GM13977 (cell line): Measurements from ENCODE around the gene BRSK2.

Experiments used
- DNase-seq: peaks from one replicate; pipeline ENCODE4 v3.0.0; 2012; ENCODE audit warnings: low spot score
- in situ Hi-C: fragments of 300-500 bp; cut with MboI; formaldehyde crosslinking; loops from one replicate; pipeline ENCODE4 v1.12.0; 2022; ENCODE audit warnings: low sequenced_read_pairs, low pct_unique_long_range_greater_than_20kb, mixed read lengths, inconsistent platforms; ENCODE audit not compliant: unreplicated experiment
- TF ChIP-seq, protein P1 (sequence below): IDR thresholded peaks from 2 replicates; pipeline ENCODE4 v1.5.1; 2012; ENCODE audit warnings: mild to moderate bottlenecking, control low read depth; ENCODE audit not compliant: insufficient read depth; ENCODE audit errors: extremely low read depth, missing control alignments

The BRSK2 gene

DNA sequence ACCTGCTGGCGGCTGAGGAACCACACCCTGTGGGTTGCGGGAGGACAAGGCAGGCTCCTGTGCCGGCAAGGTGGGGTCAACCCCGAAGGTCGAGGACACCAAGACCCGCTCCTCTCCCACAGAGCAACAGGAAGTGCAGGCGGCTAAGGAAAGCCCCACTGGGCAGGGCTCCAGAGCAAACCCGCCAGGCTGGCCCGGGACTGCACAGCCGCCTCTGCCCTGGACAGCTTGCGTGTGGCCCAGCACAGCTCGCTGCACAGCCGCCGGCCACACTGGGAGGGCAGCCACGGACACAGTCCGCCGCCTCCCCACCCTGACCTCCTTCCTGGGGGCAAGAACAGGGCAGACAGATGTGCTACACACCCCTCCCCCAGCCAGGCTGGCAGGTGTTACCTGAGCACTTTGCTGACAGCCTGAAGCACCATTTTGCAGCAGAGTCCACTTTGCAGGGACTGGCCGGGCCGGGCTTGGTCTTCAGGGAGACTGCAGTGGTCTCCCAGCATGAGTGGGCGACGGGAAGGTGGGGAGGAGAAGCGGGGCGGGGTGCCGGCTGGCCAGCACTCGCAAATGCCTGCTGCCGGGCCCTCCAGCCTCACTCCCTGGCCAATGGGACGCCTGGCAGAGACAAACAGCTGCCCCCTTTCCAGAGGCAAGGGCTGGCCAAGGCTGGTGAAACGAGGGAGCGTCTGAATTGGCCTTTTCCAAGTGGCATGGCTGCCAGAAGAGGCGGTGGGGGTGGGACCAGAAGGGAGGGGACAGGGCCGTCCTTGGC is 96.5 kb downstream of the BRSK2 start, which contains the start of gene MOB2:
TSS of gene MOB2 (minus strand) at position 726 of the 772 bp plus-strand sequence. CDS start at position 503, 223 bp downstream.
- in situ Hi-C loops, result no loop called here
- DNase-seq, result peak; percentile 55
- TF ChIP-seq, protein P1, sequence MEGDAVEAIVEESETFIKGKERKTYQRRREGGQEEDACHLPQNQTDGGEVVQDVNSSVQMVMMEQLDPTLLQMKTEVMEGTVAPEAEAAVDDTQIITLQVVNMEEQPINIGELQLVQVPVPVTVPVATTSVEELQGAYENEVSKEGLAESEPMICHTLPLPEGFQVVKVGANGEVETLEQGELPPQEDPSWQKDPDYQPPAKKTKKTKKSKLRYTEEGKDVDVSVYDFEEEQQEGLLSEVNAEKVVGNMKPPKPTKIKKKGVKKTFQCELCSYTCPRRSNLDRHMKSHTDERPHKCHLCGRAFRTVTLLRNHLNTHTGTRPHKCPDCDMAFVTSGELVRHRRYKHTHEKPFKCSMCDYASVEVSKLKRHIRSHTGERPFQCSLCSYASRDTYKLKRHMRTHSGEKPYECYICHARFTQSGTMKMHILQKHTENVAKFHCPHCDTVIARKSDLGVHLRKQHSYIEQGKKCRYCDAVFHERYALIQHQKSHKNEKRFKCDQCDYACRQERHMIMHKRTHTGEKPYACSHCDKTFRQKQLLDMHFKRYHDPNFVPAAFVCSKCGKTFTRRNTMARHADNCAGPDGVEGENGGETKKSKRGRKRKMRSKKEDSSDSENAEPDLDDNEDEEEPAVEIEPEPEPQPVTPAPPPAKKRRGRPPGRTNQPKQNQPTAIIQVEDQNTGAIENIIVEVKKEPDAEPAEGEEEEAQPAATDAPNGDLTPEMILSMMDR, result no peak

DNA sequence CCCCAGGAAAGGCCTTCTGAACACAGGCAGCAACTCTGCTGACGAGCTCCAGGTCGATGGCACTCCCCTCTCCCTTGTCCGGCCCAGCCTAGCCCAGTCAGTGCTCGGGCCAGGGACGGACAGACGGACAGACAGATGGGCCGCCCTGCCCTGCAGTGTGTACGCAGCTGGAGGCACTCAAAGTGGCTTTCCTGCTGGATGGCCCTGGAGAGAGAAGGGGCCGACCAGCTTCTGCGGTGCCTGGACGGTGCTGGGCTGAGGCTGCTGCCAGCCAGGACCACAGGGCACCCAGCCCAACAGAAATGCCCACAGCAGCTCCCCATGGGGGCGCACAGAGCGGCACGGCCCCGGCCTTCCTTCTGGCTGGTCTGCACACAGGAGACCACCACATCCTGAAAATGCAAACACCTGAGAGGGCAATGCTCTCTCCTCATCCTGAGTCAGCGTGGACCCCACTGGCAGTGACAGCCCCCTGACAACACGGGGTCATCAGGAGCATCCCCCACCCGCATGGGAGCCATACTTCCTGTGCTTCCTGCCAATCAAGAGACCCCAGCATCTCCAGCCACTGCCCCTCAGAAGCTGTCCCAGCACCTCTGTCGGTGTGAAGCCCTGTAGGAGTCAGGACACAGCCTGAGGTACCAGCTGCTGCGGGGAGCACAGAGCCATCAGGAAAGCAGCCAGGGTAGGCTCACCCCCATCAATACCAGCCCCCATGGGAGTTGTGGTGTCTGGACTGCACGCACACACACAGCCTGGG is 97.5 kb downstream of the BRSK2 start:
- no peak for DNase-seq
- in situ Hi-C loops, result no loop called here
- TF ChIP-seq, protein P1, result no peak

DNA sequence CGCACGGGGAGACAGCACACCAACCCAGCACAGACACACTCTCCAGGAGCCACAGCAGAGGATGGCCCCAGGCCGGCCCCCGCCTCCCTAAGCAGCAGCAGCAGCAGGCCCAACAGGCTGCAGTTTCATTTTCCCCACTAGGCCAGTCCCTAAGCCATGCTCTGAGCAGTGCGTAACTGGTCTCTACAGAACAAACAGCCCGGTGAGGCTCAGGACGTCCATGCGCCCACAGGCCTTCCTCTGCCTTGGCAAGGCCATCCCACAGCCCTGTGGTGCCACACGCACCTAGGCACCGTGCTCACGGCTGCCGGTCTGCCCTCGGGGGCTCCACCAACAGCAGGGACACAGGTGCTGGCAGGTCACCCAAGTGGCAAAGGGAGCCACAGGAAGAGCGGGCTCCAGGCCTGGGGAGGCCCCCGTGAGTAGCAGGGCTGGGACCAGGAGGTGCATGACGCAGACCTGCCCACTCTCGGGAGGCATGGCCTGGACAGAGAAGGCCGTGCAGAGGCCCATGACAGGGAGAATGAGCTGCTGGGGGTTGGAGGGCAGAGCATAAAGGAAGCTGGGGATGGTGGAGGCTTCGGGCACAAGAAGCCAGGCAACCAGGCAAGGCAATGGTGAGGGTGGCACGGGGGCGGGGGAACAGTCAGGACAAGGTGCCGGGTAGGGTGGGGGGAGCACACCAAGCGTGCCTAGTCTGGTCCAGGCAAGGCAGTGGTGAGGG is 98.3 kb downstream of the BRSK2 start:
- no peak for DNase-seq
- TF ChIP-seq, protein P1, result no peak
- in situ Hi-C loops, result no loop called here

DNA sequence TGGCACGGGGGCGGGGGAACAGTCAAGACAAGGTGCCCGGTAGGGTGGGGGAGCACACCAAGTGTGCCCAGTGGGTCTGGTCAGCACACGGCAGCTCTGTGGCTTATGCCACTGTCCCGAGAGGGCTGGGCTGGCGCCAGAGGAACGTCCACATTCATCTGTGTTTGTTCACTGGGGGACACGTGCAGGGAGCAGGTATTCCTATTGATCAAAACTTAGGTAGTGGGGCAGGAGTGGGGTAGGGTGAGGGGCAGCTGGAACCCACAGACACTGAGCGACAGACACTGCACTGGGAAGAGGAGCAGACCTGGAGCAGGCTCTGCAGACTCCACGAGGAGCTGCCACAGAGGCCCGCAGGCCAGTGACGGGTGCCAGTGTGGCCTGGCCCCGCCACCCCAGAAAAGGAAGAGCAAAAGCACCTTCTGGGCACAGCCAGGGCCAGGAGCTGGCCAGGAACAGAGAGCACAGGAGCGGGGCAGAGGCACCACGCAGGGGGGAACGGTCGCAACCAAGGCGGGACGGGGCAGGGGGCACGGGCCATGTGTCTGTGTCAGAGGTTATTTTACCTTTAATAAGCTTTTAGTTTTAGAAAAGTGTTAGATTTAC is 98.9 kb downstream of the BRSK2 start:
- in situ Hi-C loops, result no loop called here
- DNase-seq, result no peak
- TF ChIP-seq, protein P1, result no peak

DNA sequence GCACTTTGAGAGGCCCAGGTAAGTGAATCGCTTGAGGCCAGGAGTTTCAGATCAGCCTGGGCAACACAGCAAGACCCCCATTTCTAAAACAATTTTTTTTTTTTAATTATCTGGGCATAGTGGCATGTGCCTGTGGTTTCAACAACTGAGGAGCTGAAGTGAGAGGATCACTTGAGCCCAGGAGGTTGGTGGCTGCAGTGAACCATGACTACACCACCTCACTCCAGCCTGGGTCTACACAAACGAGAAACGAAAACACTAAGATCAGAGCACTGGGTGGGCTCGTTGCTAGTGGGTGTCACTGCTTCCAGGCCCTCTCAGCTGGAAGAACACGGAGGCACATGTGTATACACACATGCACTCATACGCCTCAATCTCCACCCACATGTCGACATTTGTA is 100.9 kb downstream of the BRSK2 start:
- in situ Hi-C loops, result no loop called here
- no peak for DNase-seq
- TF ChIP-seq, protein P1, result no peak

DNA sequence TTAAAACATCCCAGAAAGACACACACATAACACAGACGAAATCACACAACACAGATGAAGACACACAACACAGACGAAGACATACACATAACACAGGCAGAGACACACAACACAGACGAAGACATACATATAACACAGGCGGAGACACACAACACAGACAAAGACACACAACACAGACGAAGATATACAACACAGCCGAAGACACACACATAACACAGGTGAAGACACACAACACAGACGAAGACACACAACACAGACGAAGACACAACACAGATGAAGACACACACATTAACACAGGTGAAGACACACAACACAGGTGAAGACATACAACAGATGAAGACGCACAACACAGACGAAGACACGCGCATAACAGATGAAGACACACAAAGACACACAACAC is 101.6 kb downstream of the BRSK2 start:
- no peak for DNase-seq
- TF ChIP-seq, protein P1, result no peak
- in situ Hi-C loops, result no loop called here
